HG03469 (cell line): Measurements from ENCODE around the gene C2orf74.
"Not testable (repeated sequence)": the region's sequence is repeated elsewhere in the genome, so short reads cannot be mapped to it uniquely, and the experiment has no call there.

Experiments
- ATAC-seq: cut with Tn5 transposase; IDR thresholded peaks from one replicate; pipeline ENCODE4 v1.9.1; 2021; ENCODE audit warnings: mild to moderate bottlenecking, moderate library complexity, moderate number of reproducible peaks; ENCODE audit not compliant: unreplicated experiment

The C2orf74 gene

DNA sequence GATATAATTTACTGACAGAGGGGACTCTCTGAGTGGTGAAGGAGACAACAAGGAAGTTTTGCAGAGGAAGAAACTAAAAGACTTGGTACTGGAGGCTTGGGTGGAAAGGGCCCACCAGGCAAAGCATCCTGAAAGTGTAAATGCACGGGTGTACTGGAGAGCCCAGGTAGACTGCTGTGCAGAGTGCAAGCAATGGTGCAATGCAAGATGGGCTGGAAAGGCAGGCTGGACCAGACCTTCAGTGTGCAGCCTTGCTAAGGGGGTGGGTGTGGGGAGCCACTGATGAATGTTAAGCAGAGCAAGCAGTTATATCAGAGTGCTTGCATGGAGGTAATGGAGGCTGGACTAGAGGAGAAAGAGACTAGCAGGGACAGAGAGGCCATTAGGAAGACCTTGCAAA lies 10.7 kb downstream of the C2orf74 start:
- ATAC-seq, result no peak

DNA sequence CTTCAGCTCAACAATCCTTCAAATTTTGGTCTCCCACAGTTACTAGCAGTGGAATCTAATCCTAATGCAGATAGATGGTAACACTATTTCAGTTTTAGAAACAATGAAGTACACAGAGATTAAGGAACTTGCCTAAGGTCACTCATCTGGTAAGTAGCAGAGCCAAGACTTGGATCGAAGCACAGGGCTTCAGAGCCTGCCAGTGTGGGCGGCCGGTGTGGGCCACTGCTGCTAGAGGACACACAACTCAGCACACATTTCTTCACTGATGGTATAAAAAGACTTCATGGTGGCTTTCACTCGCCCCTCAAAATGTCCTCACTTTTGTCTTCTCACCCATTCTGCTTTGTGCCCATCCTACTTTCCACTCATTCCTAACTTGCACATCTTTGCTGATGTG lies 11.1 kb downstream of the C2orf74 start:
- ATAC-seq, result no peak

GRCh38 chr2:61175036-61175435 lies 13.0 kb downstream of the C2orf74 start:
- ATAC-seq, result no peak

- ATAC-seq, result peak; percentile 66
Measured at GRCh38 chr2:61176755-61177726, 15.1 kb downstream of the C2orf74 start.

- no peak for ATAC-seq
Measured at GRCh38 chr2:61177727-61178549, 15.9 kb downstream of the C2orf74 start.

DNA sequence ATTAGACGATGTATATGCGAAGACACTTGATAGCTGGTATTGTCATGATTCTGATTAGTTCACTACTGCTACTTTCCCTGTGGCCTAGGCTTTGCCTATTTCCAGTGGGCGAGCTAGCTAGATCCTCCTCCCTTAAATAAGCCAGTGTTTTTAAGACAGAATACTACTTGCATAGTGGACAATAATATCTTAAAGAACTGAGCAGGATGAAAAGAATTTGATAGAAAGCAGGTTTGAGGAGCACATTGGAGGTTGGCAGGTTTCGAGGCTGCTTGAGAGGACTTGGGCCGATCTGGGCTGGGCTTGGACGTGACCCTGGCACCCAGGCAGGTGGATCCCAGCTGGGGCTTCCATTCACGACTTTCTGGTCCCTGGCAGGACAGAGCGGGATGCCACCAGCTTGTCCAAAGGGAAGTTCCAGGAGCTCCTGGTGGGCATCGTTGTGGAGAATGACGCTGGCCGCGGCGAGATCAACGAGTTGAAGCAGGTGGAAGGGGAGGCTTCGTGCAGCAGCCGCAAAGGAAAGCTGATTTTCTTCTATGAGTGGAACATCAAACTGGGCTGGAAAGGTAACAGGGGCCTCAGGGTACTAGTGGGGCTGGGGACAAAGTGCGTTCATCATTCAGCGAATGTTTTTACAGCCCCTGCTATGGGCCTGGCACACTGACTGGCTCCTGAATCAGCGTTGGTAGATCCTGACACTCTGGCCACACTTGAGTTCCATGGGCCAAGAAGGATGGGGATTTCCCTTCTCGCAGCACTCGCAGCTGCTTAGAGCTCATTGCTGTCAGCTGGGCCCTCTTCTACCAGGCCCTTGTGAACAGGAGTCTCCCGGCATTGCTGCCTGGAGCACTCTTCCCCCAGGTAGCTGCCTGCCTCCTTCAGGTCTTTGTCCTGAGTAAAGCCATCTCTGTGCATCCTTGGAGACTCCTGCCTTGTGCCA lies 16.9 kb downstream of the C2orf74 start:
- no peak for ATAC-seq

GRCh38 chr2:61179701-61180639 lies 18.0 kb downstream of the C2orf74 start:
- no peak for ATAC-seq

GRCh38 chr2:61180686-61181085 lies 18.7 kb downstream of the C2orf74 start:
- no peak for ATAC-seq

DNA sequence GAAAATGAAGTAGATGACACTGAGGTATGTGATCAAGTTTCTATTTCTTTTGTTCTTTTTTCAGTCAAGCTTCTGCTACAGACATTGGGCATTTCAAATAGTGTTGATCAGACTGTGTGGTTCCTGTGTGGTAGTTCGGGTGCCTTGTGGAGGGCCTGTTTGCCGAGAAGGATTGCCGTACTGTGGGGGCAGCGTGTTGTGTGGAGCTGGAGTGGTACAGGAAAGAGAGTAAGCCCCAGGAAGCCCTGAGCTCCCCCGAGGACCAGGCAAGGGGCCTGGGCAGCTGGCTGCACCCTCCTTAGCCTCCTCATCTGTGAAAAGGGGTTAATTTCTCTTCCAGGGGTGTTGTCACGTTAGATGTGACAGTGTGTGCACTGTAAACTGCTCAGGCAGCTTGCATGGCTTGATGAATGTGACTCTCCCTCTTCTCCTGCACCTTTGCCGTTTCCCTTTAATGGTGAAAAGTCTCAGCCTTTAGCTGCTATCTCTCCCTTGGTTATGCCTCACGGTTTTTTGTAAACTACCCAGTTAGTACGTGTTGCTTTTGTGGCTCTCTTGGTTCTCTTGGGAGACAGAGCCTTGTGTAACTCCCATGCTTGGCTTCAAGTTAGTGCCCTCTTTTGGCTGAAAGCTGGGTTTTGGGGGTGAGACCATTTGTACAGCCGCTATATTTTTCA lies 19.5 kb downstream of the C2orf74 start:
- ATAC-seq, result no peak

DNA sequence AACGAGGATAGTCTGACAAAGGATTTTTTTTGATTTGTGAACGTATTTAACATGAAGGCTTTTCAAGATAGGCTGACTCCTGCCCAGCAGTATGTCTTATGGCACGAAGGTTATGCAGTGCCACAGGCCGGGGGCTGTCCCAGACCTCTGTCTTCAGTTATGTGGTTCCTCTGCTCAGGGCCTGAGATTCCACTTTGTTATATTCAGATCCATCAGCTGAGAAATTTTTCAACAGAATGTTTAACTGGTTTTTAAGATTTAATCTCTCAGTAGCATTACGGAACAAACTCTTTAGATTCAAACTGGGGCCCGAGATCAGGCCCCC lies 20.0 kb downstream of the C2orf74 start:
- ATAC-seq, result no peak

GRCh38 chr2:61183795-61184194 lies 21.8 kb downstream of the C2orf74 start:
- no peak for ATAC-seq

DNA sequence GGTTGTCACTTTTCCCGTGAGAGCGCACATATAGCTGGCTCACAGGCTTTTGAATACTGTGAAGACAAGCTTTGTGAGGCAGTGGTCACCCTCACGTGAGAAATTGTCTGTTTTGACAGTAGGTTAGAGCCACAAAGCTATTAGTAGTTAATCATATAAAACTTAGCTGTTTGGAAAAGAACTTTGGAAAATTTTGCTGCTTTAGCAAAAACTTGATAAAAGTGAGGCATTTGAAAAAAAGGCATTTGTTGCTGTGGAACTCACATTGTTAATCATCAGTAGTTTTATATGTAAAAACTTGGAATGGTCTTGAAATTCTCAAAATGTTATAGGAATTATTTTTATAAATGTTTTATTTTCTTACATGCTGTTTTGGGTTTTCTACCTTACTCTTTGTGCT lies 22.3 kb downstream of the C2orf74 start:
- no peak for ATAC-seq

GRCh38 chr2:61185231-61185728 lies 23.3 kb downstream of the C2orf74 start:
- ATAC-seq, result no peak

GRCh38 chr2:61187085-61187484 lies 25.1 kb downstream of the C2orf74 start:
- ATAC-seq, result no peak

GRCh38 chr2:61193670-61194561 lies 31.9 kb downstream of the C2orf74 start:
- ATAC-seq, result no peak

DNA sequence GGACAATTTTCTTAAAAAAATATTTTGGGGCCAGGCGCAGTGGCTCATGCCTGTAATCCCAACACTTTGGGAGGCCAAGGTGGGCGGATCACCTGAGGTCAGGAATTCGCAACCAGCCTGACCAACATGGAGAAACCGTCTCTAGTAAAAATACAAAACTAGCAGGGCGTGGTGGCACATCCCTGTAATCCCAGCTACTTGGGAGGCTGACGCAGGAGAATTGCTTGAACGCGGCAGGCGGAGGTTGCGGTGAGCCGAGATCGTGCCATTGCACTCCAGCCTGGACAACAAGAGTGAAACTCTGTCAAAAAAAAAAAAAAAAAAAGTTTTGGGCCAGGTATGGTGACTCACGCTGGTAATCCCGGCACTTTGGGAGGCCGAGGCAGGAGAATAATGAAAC lies 32.7 kb downstream of the C2orf74 start:
- not testable (repeated sequence) for ATAC-seq

GRCh38 chr2:61196671-61197070 lies 34.7 kb downstream of the C2orf74 start:
- ATAC-seq, result no peak

DNA sequence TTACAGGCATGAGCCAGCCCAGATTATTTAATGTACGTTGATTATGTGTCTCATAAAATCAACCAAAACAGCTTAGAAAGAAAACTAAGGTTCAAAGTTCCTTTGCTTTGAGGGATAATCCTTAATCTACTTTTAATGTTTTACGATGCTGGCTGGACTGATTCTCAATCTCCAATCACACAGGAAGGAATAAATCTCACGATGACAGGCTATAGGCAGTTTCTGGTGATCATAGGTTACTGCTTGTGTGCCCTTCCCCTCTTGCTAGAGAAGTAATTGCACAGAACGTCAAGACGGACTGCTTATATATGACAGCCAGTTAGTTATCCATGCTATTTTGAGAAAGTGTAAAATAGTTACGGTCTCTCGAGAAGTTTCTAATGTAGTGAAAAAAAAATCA lies 43.1 kb downstream of the C2orf74 start:
- ATAC-seq, result no peak
